Measurements from ENCODE around the gene RPL7A. TPM values are rescaled to one million over a fixed set of nuclear protein-coding genes. Genes with fewer than 3 reads are reported as not detected.

The RPL7A gene
- polyA plus RNA-seq, 1 donor (not counting 4 experiments of a cell fraction or from before 2014, with no cell fraction given): 2,684 TPM

DNA sequence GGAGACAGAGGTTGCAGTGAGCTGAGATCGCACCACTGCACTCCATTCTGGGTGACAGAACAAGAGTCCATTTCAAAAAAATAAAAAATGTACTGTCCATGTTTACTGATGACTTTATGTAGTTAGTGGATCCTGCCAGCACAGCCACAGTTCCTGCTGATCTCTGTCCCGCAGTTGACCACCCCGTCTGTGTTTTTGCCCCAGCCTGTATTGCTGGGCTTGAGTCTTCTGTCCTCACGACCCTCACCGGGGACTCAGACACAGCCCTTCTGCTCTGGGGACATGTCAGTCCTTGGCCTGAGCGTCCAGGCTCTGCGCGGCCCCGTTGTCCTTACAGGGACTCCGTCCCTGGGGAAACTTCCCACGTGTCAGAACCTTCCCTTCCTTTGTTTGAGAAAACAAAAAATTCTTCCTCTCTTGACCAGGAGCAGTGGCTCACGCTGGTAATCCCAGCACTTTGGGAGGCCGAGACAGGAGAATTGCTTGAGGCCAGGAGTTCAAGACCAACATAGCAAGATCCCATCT is 26.5 kb upstream of the RPL7A start:
- no peak overlapping the region for H3K27ac ChIP-seq (ENCODE audit: control insufficient read depth, insufficient read depth, low read length)
- no peaks in the 10 kb centered on the region for H4K20me1 ChIP-seq (ENCODE audit: control insufficient read depth, extremely low read depth, insufficient read depth, low read length)
- FAIRE-seq (no peak), DNase-seq (ENCODE audit: low read depth, low spot score) (no peak)
- no peak for TF ChIP-seq EZH2 (IDR thresholded peaks at IDR 0.05; ENCODE audit: low read length)
- TF ChIP-seq, protein P1, sequence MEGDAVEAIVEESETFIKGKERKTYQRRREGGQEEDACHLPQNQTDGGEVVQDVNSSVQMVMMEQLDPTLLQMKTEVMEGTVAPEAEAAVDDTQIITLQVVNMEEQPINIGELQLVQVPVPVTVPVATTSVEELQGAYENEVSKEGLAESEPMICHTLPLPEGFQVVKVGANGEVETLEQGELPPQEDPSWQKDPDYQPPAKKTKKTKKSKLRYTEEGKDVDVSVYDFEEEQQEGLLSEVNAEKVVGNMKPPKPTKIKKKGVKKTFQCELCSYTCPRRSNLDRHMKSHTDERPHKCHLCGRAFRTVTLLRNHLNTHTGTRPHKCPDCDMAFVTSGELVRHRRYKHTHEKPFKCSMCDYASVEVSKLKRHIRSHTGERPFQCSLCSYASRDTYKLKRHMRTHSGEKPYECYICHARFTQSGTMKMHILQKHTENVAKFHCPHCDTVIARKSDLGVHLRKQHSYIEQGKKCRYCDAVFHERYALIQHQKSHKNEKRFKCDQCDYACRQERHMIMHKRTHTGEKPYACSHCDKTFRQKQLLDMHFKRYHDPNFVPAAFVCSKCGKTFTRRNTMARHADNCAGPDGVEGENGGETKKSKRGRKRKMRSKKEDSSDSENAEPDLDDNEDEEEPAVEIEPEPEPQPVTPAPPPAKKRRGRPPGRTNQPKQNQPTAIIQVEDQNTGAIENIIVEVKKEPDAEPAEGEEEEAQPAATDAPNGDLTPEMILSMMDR (optimal IDR thresholded peaks at IDR 0.05 in 1 of 3, IDR thresholded peaks at IDR 0.05 in 1 of 3, conservative IDR thresholded peaks at IDR 0.05 in 1 of 3; ENCODE audit: extremely low read depth in 1 of 3, insufficient read depth in 2 of 3, low read length in 3 of 3): no peak
- no peaks in the 10 kb centered on the region for H3K9me1 ChIP-seq (ENCODE audit: control insufficient read depth, extremely low read depth, insufficient read depth, low read length)
- no peaks in the 10 kb centered on the region for H3K36me3 ChIP-seq (ENCODE audit: control insufficient read depth in 2 of 2, extremely low read depth in 1 of 2, insufficient read depth in 2 of 2, low read length in 2 of 2)
- no peak overlapping the region for H3K4me2 ChIP-seq (ENCODE audit: control insufficient read depth, extremely low read depth, insufficient read depth, low read depth, low read length)
- dilution Hi-C loops (cut with MboI; ENCODE audit: extremely low pct_ligation_motif_present, low sequenced_read_pairs): no loop called here
- no peak overlapping the region for H2AFZ ChIP-seq (ENCODE audit: control insufficient read depth, low read length)
- no peak overlapping the region for H3K4me3 ChIP-seq (ENCODE audit: control insufficient read depth in 2 of 3, extremely low read depth in 1 of 3, insufficient read depth in 2 of 3, low read depth in 1 of 3, low read length in 3 of 3)
- H3K9ac ChIP-seq (ENCODE audit: control insufficient read depth, extremely low read depth, insufficient read depth, low read length): no peak overlapping the region
- H3K9me3 ChIP-seq (ENCODE audit: control insufficient read depth, low read depth, low read length): no peaks in the 10 kb centered on the region
- no peaks in the 10 kb centered on the region for H3K4me1 ChIP-seq (ENCODE audit: control insufficient read depth, extremely low read depth, insufficient read depth, low read length)
- no peaks in the 10 kb centered on the region for H3K79me2 ChIP-seq (ENCODE audit: control insufficient read depth, insufficient read depth, low read length)
- H3K27me3 ChIP-seq (ENCODE audit: control insufficient read depth, extremely low read depth, insufficient read depth, low read length): peaks cover 8% of the 10 kb centered on the region

DNA sequence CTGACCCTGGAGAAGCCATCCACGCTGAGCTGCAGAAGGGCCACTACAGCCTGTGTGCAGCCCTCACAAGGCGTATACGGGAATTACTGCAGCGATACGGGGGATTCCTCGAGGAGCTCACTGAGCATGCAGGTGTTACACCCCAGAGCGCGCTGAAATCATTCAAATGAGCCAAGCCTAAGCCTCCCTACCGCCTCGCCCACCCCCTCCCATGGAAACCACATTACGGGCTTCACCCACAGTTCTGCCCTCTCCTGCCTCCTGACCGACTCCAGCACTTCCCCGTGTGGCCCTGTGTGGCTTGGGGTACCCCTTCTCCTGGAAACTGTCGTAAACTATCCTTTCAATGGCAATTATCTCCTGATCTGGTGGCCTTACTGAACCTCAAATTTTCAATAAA is 25.3 kb upstream of the RPL7A start:
- Histone ChIP-seq H3K9me3 (ENCODE audit: control insufficient read depth, low read depth, low read length) (no peaks in the 10 kb centered on the region), H3K4me1 (ENCODE audit: control insufficient read depth, extremely low read depth, insufficient read depth, low read length) (no peaks in the 10 kb centered on the region), H3K4me3 (ENCODE audit: control insufficient read depth in 2 of 3, extremely low read depth in 1 of 3, insufficient read depth in 2 of 3, low read depth in 1 of 3, low read length in 3 of 3) (no peak overlapping the region), H3K27ac (ENCODE audit: control insufficient read depth, insufficient read depth, low read length) (no peak overlapping the region), H3K9ac (ENCODE audit: control insufficient read depth, extremely low read depth, insufficient read depth, low read length) (no peak overlapping the region), H3K4me2 (ENCODE audit: control insufficient read depth, extremely low read depth, insufficient read depth, low read depth, low read length) (no peak overlapping the region), H3K36me3 (ENCODE audit: control insufficient read depth in 2 of 2, extremely low read depth in 1 of 2, insufficient read depth in 2 of 2, low read length in 2 of 2) (no peaks in the 10 kb centered on the region), H3K9me1 (ENCODE audit: control insufficient read depth, extremely low read depth, insufficient read depth, low read length) (no peaks in the 10 kb centered on the region), H3K79me2 (ENCODE audit: control insufficient read depth, insufficient read depth, low read length) (no peaks in the 10 kb centered on the region), H2AFZ (ENCODE audit: control insufficient read depth, low read length) (no peak overlapping the region), H3K27me3 (ENCODE audit: control insufficient read depth, extremely low read depth, insufficient read depth, low read length) (peaks cover 8% of the 10 kb centered on the region), H4K20me1 (ENCODE audit: control insufficient read depth, extremely low read depth, insufficient read depth, low read length) (no peaks in the 10 kb centered on the region)
- no peak for TF ChIP-seq EZH2 (IDR thresholded peaks at IDR 0.05; ENCODE audit: low read length)
- TF ChIP-seq, protein P1 (optimal IDR thresholded peaks at IDR 0.05 in 1 of 3, IDR thresholded peaks at IDR 0.05 in 1 of 3, conservative IDR thresholded peaks at IDR 0.05 in 1 of 3; ENCODE audit: extremely low read depth in 1 of 3, insufficient read depth in 2 of 3, low read length in 3 of 3): no peak
- dilution Hi-C loops (cut with MboI; ENCODE audit: extremely low pct_ligation_motif_present, low sequenced_read_pairs): no loop called here
- FAIRE-seq (no peak), DNase-seq (ENCODE audit: low read depth, low spot score) (no peak)
